Measurements from ENCODE around the gene ZNF597. TPM values are rescaled to one million over a fixed set of nuclear protein-coding genes. Genes with fewer than 3 reads are reported as not detected.

The ZNF597 gene
- total RNA-seq, 1 experiment from 2014 or later: 2.2 TPM

DNA sequence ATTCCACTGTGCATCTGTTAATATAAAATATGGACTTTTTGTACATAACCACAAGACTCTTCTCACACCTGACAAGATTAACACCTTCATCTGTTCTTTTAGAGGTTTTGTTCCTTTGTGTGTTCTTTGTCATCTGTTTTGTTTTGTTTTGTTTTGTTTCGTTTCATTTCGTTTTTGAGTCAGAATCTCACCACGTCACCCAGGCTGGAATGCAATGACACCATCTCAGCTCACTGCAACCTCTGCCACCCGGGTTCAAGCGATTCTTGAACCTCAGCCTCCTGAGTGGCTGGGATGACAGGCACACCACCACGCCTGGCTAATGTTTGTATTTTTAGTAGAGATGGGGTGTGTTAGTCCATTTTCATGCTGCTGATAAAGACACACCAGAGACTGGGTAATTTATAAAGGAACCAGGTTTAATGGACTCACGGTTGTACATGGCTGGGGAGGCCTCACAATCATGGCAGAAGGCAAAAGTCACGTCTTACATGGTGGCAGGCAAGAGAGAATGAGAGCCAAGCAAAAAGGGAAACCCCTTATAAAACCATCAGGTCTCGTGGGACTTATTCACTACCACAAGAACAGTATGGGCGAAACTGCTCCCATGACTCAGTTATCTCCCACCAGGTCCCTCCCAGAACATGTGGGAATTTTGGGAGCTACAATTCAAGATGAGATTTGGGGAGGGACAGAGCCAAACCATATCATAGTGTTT is 29.7 kb upstream of the ZNF597 start (continued):
- TF ChIP-seq, protein P1, sequence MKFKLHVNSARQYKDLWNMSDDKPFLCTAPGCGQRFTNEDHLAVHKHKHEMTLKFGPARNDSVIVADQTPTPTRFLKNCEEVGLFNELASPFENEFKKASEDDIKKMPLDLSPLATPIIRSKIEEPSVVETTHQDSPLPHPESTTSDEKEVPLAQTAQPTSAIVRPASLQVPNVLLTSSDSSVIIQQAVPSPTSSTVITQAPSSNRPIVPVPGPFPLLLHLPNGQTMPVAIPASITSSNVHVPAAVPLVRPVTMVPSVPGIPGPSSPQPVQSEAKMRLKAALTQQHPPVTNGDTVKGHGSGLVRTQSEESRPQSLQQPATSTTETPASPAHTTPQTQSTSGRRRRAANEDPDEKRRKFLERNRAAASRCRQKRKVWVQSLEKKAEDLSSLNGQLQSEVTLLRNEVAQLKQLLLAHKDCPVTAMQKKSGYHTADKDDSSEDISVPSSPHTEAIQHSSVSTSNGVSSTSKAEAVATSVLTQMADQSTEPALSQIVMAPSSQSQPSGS (CRISPR knock-in tag; IDR thresholded peaks at IDR 0.05; ENCODE audit: borderline replicate concordance, low read depth): no peak
- TF ChIP-seq, protein P2, sequence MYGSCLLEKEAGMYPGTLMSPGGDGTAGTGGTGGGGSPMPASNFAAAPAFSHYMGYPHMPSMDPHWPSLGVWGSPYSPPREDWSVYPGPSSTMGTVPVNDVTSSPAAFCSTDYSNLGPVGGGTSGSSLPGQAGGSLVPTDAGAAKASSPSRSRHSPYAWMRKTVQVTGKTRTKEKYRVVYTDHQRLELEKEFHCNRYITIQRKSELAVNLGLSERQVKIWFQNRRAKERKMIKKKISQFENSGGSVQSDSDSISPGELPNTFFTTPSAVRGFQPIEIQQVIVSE (CRISPR knock-in tag; IDR thresholded peaks at IDR 0.05; ENCODE audit: borderline replicate concordance): no peak
- TF ChIP-seq, protein P3, sequence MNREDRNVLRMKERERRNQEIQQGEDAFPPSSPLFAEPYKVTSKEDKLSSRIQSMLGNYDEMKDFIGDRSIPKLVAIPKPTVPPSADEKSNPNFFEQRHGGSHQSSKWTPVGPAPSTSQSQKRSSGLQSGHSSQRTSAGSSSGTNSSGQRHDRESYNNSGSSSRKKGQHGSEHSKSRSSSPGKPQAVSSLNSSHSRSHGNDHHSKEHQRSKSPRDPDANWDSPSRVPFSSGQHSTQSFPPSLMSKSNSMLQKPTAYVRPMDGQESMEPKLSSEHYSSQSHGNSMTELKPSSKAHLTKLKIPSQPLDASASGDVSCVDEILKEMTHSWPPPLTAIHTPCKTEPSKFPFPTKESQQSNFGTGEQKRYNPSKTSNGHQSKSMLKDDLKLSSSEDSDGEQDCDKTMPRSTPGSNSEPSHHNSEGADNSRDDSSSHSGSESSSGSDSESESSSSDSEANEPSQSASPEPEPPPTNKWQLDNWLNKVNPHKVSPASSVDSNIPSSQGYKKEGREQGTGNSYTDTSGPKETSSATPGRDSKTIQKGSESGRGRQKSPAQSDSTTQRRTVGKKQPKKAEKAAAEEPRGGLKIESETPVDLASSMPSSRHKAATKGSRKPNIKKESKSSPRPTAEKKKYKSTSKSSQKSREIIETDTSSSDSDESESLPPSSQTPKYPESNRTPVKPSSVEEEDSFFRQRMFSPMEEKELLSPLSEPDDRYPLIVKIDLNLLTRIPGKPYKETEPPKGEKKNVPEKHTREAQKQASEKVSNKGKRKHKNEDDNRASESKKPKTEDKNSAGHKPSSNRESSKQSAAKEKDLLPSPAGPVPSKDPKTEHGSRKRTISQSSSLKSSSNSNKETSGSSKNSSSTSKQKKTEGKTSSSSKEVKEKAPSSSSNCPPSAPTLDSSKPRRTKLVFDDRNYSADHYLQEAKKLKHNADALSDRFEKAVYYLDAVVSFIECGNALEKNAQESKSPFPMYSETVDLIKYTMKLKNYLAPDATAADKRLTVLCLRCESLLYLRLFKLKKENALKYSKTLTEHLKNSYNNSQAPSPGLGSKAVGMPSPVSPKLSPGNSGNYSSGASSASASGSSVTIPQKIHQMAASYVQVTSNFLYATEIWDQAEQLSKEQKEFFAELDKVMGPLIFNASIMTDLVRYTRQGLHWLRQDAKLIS (CRISPR knock-in tag; IDR thresholded peaks at IDR 0.05; ENCODE audit: borderline replicate concordance): no peak
- TF ChIP-seq, protein P4, sequence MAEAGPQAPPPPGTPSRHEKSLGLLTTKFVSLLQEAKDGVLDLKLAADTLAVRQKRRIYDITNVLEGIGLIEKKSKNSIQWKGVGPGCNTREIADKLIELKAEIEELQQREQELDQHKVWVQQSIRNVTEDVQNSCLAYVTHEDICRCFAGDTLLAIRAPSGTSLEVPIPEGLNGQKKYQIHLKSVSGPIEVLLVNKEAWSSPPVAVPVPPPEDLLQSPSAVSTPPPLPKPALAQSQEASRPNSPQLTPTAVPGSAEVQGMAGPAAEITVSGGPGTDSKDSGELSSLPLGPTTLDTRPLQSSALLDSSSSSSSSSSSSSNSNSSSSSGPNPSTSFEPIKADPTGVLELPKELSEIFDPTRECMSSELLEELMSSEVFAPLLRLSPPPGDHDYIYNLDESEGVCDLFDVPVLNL (CRISPR knock-in tag; IDR thresholded peaks at IDR 0.05; ENCODE audit: borderline replicate concordance, low read depth): no peak
- TF ChIP-seq, protein P5, sequence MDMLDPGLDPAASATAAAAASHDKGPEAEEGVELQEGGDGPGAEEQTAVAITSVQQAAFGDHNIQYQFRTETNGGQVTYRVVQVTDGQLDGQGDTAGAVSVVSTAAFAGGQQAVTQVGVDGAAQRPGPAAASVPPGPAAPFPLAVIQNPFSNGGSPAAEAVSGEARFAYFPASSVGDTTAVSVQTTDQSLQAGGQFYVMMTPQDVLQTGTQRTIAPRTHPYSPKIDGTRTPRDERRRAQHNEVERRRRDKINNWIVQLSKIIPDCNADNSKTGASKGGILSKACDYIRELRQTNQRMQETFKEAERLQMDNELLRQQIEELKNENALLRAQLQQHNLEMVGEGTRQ (CRISPR knock-in tag; IDR thresholded peaks at IDR 0.05): no peak
- TF ChIP-seq NR1H2 (CRISPR knock-in tag; IDR thresholded peaks at IDR 0.05) (no peak), ELF4 (CRISPR knock-in tag; IDR thresholded peaks at IDR 0.05; ENCODE audit: low read depth) (no peak), KAT7 (CRISPR knock-in tag; IDR thresholded peaks at IDR 0.05; ENCODE audit: borderline replicate concordance) (no peak), FOXP1 (CRISPR knock-in tag; IDR thresholded peaks at IDR 0.05; ENCODE audit: borderline replicate concordance) (no peak)
- TF ChIP-seq, protein P6, sequence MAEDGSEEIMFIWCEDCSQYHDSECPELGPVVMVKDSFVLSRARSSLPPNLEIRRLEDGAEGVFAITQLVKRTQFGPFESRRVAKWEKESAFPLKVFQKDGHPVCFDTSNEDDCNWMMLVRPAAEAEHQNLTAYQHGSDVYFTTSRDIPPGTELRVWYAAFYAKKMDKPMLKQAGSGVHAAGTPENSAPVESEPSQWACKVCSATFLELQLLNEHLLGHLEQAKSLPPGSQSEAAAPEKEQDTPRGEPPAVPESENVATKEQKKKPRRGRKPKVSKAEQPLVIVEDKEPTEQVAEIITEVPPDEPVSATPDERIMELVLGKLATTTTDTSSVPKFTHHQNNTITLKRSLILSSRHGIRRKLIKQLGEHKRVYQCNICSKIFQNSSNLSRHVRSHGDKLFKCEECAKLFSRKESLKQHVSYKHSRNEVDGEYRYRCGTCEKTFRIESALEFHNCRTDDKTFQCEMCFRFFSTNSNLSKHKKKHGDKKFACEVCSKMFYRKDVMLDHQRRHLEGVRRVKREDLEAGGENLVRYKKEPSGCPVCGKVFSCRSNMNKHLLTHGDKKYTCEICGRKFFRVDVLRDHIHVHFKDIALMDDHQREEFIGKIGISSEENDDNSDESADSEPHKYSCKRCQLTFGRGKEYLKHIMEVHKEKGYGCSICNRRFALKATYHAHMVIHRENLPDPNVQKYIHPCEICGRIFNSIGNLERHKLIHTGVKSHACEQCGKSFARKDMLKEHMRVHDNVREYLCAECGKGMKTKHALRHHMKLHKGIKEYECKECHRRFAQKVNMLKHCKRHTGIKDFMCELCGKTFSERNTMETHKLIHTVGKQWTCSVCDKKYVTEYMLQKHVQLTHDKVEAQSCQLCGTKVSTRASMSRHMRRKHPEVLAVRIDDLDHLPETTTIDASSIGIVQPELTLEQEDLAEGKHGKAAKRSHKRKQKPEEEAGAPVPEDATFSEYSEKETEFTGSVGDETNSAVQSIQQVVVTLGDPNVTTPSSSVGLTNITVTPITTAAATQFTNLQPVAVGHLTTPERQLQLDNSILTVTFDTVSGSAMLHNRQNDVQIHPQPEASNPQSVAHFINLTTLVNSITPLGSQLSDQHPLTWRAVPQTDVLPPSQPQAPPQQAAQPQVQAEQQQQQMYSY (CRISPR knock-in tag; IDR thresholded peaks at IDR 0.05): no peak
- TF ChIP-seq, protein P7, sequence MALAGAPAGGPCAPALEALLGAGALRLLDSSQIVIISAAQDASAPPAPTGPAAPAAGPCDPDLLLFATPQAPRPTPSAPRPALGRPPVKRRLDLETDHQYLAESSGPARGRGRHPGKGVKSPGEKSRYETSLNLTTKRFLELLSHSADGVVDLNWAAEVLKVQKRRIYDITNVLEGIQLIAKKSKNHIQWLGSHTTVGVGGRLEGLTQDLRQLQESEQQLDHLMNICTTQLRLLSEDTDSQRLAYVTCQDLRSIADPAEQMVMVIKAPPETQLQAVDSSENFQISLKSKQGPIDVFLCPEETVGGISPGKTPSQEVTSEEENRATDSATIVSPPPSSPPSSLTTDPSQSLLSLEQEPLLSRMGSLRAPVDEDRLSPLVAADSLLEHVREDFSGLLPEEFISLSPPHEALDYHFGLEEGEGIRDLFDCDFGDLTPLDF (CRISPR knock-in tag; IDR thresholded peaks at IDR 0.05): no peak

Measured in WTC11 (cell line).